Fibroblast of lung (primary cell): ENCODE results near the gene RS1. TPM values are rescaled to one million over a fixed set of nuclear protein-coding genes. Genes with fewer than 3 reads are reported as not detected.
A peak's percentile ranks its signal among the peaks of the same experiment; 100 is the strongest.

Source experiments
- DNase-seq, 2 donors: peaks; one replicate each; pipeline versions ENCODE4 v3.0.0 to v3.0.0-alpha.2; 2010; ENCODE audit warnings: low read depth in 2 of 2
- H2AFZ ChIP-seq: 2 replicates; pipeline ENCODE4 v1.5.1; 2012; ENCODE audit warnings: low read length, control low read depth, inconsistent platforms
- H3K27ac ChIP-seq: 2 replicates; pipeline ENCODE4 v1.5.1; 2011; ENCODE audit warnings: low read length, control low read depth; ENCODE audit not compliant: insufficient read depth
- H3K27me3 ChIP-seq: 2 replicates; pipeline ENCODE4 v1.5.1; 2011; ENCODE audit warnings: mild to moderate bottlenecking, low read length; ENCODE audit not compliant: control insufficient read depth, insufficient read depth
- H3K36me3 ChIP-seq: 2 replicates; pipeline ENCODE4 v1.5.1; 2011; ENCODE audit warnings: low read length; ENCODE audit not compliant: control insufficient read depth, insufficient read depth
- H3K4me1 ChIP-seq: 2 replicates; pipeline ENCODE4 v1.5.1; 2011; ENCODE audit warnings: low read length; ENCODE audit not compliant: control insufficient read depth, insufficient read depth; ENCODE audit errors: extremely low read depth
- H3K4me2 ChIP-seq: 2 replicates; pipeline ENCODE4 v1.5.1; 2011; ENCODE audit warnings: low read length, control low read depth; ENCODE audit not compliant: insufficient read depth; ENCODE audit errors: extremely low read depth
- H3K4me3 ChIP-seq, 4 experiments: fragments of 200-600 bp in 1 of 4; sonication (generic) in 1 of 4; replicated peaks in 1 of 4; 2 replicates each; pipeline ENCODE4 v1.5.1; 2011 to 2016; ENCODE audit warnings: low read length in 4 of 4, low read depth in 3 of 4, mild to moderate bottlenecking in 3 of 4, control low read depth in 2 of 4, inconsistent platforms in 1 of 4, mixed read lengths in 1 of 4; ENCODE audit not compliant: insufficient read depth in 1 of 4; ENCODE audit errors: control extremely low read depth in 1 of 4
- H3K79me2 ChIP-seq: 2 replicates; pipeline ENCODE4 v1.5.1; 2012; ENCODE audit warnings: mild to moderate bottlenecking, low read length, inconsistent platforms; ENCODE audit not compliant: control insufficient read depth, insufficient read depth
- H3K9ac ChIP-seq: 2 replicates; pipeline ENCODE4 v1.5.1; 2011; ENCODE audit warnings: mild to moderate bottlenecking, low read length, control low read depth; ENCODE audit not compliant: insufficient read depth
- H3K9me3 ChIP-seq: 2 replicates; pipeline ENCODE4 v1.5.1; 2012; ENCODE audit warnings: low read depth, low read length; ENCODE audit not compliant: control insufficient read depth, insufficient read depth
- H4K20me1 ChIP-seq: 2 replicates; pipeline ENCODE4 v1.5.1; 2011; ENCODE audit warnings: low read length; ENCODE audit not compliant: control insufficient read depth, insufficient read depth; ENCODE audit errors: extremely low read depth
- CTCF ChIP-seq, 2 donors: IDR thresholded peaks in 1 of 2; conservative IDR thresholded peaks in 1 of 2; 1 replicate in 1 of 2; 2 replicates in 1 of 2; pipeline ENCODE4 v1.5.1; 2011 to 2012; ENCODE audit warnings: low read length in 2 of 2, control low read depth in 1 of 2, inconsistent platforms in 1 of 2, low read depth in 1 of 2, mild to moderate bottlenecking in 1 of 2
- EZH2 ChIP-seq: IDR thresholded peaks from 2 replicates; pipeline ENCODE4 v1.5.1; 2012; ENCODE audit warnings: low read length, control low read depth, mild to moderate bottlenecking; ENCODE audit errors: missing control alignments
- polyA plus RNA-seq, 2 donors: library from polyadenylated mRNA; depleted of rRNA in 1 of 2; stranded (reverse) in 1 of 2; unstranded in 1 of 2; fragments of >200 nt; gene quantifications; 2 replicates each; pipeline ENCODE4 v1.2.1, GENCODE V29; 2011 to 2012; ENCODE audit warnings: missing spikeins in 1 of 2
- total RNA-seq: library from RNA; depleted of rRNA; stranded (reverse); fragments of >200 nt; gene quantifications from 2 replicates; pipeline ENCODE4 v1.2.1, GENCODE V29; 2014

RS1 gene
- total and polyA plus RNA-seq, 2 donors (not counting 1 experiment from before 2014, with no cell fraction given) = not detected

GRCh38 chrX:18598413-18598812 is 73.5 kb downstream of the RS1 start:
- Histone ChIP-seq H2AFZ (no peak overlapping the region), H3K9me3 (no peaks in the 10 kb centered on the region), H3K4me2 (no peak overlapping the region), H4K20me1 (no peaks in the 10 kb centered on the region), H3K36me3 (no peaks in the 10 kb centered on the region), H3K4me3 (no peak overlapping the region), H3K9ac (no peak overlapping the region), H3K4me1 (no peaks in the 10 kb centered on the region), H3K27me3 (no peaks in the 10 kb centered on the region), H3K27ac (no peak overlapping the region), H3K79me2 (no peaks in the 10 kb centered on the region)
- TF ChIP-seq CTCF (conservative IDR thresholded peaks at IDR 0.05 in 1 of 2, IDR thresholded peaks at IDR 0.05 in 1 of 2; ENCODE audit: low read depth in 1 of 2, low read length in 2 of 2) (no peak), EZH2 (no peak)
- peak; percentile 1 to 30 for DNase-seq

GRCh38 chrX:18596096-18596495 is 75.8 kb downstream of the RS1 start:
- no peaks in the 10 kb centered on the region for H3K4me1 ChIP-seq
- no peaks in the 10 kb centered on the region for H3K36me3 ChIP-seq
- no peak overlapping the region for H2AFZ ChIP-seq
- no peak for TF ChIP-seq EZH2
- no peak for TF ChIP-seq CTCF (conservative IDR thresholded peaks at IDR 0.05 in 1 of 2, IDR thresholded peaks at IDR 0.05 in 1 of 2; ENCODE audit: low read depth in 1 of 2, low read length in 2 of 2)
- no peaks in the 10 kb centered on the region for H3K79me2 ChIP-seq
- no peak overlapping the region for H3K4me2 ChIP-seq
- H3K27ac ChIP-seq = no peak overlapping the region
- no peaks in the 10 kb centered on the region for H3K9me3 ChIP-seq
- H3K27me3 ChIP-seq = no peaks in the 10 kb centered on the region
- H4K20me1 ChIP-seq = no peaks in the 10 kb centered on the region
- no peak overlapping the region for H3K9ac ChIP-seq
- no peak for DNase-seq
- H3K4me3 ChIP-seq = no peak overlapping the region

- no peaks in the 10 kb centered on the region for H3K36me3 ChIP-seq
- H3K9me3 ChIP-seq = no peaks in the 10 kb centered on the region
- H3K79me2 ChIP-seq = no peaks in the 10 kb centered on the region
- no peak overlapping the region for H3K4me2 ChIP-seq
- DNase-seq = no peak
- no peak overlapping the region for H2AFZ ChIP-seq
- H3K4me3 ChIP-seq = no peak overlapping the region
- no peaks in the 10 kb centered on the region for H4K20me1 ChIP-seq
- H3K4me1 ChIP-seq = no peaks in the 10 kb centered on the region
- TF ChIP-seq EZH2 = no peak
- TF ChIP-seq CTCF (conservative IDR thresholded peaks at IDR 0.05 in 1 of 2, IDR thresholded peaks at IDR 0.05 in 1 of 2; ENCODE audit: low read depth in 1 of 2, low read length in 2 of 2) = no peak
- no peaks in the 10 kb centered on the region for H3K27me3 ChIP-seq
- no peak overlapping the region for H3K27ac ChIP-seq
- no peak overlapping the region for H3K9ac ChIP-seq
Observed at GRCh38 chrX:18594079-18594478, 77.8 kb downstream of the RS1 start.
